ENCODE data around the gene AGAP6.
"Not testable (repeated sequence)": the region's sequence is repeated elsewhere in the genome, so short reads cannot be mapped to it uniquely, and the experiment has no call there.

The AGAP6 gene

DNA sequence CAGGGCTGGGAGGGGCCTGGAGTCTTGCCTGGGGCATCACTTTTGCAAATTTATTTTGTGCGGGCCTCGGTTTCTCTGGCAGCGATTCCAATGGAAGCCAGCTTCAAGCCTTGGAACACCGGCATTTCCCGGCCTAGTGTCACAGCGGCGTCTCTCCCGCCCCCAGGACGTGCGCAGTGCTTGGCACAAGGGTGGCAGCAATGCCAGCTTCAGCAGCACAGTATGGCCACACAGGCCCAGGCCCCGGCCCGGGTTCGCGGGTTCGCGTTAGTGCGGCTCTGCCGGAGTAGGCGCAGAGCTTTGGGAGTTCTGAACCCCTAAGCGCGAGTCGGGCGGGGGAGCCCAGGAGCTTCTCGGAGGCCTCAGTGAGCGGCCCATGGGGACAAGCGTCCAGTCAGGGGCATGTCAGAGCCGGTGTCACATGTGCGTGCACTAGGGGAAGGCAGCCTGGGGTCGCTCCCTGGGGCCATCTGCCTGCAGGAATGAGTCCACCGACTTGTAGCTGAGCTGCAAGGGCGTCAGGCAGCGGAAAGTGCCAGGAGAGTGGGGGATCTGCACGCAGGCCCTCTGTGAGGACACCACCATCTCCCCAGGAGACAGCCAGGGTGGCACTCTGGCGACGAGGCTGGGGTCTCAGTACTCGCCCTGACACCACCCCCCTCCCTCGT, 36.6 kb downstream of the AGAP6 start:
- DNase-seq (ENCODE audit: low read depth in 2 of 2) = not testable (repeated sequence)

DNA sequence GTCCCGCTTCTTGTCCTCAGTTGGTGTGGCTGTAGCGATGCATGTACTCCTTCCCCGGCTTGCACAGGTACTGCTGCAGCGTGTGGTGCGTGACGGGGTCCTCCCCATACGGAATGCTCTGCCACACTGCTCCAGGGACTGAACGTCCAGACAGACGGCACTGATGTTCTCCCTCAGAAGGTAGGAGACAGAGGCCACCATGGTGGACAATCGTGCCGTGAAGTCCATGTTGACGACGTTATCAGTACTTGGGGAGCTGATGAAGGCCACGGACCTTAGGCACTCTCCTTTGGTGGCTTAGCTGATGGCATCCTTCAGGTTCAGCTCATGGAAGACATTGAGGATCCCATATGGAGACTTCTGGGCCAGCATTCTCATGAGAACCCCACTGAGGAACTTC, 37.4 kb downstream of the AGAP6 start:
- DNase-seq (ENCODE audit: low read depth in 2 of 2) = no peak

DNA sequence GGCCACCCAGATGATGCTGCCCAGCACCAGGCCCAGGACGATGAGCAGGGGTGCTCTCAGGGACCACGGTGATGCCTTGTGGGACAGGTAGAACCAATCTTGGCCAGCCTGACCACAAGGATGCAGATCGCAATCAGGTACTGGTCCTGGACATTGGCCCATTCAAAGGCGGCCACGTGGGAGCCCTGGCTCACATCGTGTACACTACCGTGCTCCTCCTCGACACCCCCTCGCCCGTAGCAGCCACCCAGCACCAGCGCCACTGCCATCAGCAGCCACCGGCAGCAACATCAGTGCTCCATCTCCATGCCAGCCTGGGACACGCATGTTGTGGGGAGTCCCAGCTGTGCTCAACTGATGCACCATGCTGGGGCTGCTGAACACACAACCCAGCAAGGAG, 39.0 kb downstream of the AGAP6 start:
- DNase-seq (ENCODE audit: low read depth in 2 of 2) = no peak

DNA sequence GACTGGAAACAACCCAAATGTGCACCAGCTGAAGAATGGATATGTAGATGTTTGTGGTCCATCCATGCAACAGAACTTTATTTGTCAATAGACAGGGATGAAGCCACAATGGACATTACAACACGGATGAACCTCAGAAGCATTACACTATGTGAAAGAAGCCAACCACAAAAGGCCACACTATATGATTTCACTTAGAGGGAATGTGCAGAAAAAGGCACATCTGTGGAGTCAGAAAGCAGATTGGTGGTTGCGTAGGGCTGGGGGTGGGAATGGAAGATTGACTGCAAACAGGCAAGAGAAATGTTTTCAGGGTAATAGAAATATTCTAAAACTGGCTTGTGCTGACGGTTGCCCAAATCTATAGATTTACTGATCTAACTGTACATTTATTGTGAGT, 45.3 kb downstream of the AGAP6 start:
- DNase-seq (ENCODE audit: low read depth in 2 of 2) = no peak

DNA sequence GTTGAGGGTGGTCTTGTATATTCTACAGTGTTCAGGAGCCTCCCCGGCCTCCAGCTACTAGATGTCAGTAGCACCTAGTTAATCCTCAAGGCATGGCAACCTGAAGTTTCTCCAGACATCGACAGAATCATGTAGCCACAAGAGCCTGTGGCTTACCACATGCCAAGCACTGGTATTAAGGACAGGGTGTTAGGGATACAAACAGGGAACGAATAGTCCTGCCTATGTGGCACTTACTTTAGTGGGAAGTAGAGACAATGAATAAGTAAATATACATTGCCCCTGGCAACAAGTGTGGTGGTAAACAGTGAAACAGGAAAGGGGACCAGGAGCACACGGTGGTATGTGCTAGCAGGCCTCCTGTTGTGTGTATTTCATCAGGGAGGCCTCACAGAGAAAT, 47.1 kb downstream of the AGAP6 start:
- DNase-seq (ENCODE audit: low read depth in 2 of 2) = not testable (repeated sequence)

DNA sequence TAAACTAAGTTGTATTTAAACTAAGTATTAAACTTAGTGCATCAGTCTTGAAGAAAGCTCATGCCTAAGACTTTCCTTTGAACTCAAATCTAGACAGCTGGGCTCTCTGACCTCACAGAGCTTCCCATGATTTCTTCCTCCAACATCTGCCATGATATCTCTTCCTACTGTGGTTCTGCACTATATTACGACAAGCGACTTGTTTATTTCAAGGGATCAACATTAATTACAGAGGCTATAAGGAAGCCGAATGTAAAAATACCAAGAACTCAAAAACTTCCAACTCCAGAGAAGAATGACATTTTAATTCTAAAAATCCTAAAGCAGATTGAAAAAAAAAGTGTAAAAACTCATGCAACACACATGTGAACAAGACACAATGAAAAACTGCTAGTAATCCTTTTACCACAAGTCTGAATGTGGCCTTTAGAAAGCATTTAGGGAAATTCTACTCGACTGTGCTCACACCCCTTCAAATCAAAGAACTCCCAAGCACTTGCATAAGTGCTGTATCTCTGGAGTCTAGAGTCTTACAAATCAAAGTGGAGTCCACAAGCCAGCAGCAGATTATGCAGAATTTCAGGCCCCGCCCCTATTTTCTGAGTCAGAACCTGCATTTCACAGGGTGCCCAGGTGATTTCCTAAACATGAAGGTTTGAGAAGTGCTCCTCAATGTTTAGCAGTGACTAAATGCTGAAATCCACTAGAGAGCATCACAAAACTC, 56.9 kb downstream of the AGAP6 start:
- no peak for DNase-seq (ENCODE audit: low read depth in 2 of 2)

DNA sequence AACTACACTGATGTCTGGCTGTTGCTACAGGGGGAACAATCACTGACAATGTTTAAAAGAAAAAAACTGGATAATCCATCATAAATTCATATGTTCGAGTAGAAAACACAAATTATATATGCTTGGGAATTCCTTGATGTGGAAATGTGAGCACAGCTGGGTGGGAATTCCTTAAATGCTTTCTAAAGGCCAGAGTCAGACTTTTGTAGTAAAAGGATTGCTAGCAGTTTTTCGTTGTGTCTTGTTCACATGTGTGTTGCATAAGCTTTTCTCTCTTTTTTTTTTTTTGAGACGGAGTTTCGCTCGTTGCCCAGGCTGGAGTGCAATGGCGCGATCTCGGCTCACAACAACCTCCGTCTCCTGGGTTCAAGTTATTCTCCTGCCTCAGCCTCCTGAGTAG, 58.3 kb downstream of the AGAP6 start:
- DNase-seq (ENCODE audit: low read depth in 2 of 2) = not testable (repeated sequence)

DNA sequence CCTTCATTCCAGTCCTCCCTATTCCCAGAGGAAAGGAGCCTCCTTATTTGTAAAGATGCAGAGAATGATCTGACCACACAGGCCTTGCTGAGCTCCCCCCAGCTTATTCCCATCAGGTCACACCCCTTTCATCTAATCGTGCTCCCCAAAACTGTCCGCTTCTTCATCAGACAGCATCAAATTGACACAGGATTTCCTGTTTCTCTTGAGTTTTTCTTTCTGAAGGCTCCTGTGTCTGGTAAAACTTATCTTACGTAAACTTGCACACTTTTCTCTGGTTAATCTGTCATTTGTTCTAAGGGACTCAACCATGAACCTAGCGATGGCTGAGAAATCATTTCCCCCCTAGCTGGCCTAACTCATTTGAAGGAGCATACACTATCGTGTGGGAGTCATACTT, 59.4 kb downstream of the AGAP6 start:
- DNase-seq (ENCODE audit: low read depth in 2 of 2) = not testable (repeated sequence)

DNA sequence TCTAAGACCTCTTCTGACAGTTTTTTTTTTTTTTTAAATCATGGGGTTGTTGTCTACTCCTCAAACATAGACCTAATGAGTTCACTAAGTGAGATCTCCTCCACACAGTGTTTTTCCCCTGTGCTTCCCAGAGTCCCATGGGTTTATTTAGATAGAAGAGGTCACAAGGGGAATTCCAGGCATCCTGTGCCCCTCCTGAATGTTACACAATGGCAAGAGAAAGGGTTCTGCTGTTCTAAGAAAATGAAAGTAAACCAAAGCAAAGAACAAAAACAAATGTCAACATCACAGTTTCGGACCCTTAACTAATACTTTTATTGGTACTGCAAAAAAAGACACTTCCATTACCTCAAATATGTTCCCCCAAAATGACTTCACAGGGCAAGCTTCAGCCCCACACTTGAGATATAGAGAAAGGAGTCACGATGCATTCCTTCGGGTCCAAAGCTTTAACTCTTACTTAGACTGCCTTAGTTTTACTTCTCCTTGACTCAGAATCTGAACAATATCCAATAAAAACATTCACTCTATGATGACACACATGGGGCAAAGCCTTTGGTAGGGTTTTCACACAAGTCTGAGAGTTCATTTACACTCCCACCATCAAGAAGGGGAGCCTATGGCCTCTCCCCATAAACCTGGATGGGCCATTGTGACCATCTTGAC, 63.9 kb downstream of the AGAP6 start:
- not testable (repeated sequence) for DNase-seq (ENCODE audit: low read depth in 2 of 2)

DNA sequence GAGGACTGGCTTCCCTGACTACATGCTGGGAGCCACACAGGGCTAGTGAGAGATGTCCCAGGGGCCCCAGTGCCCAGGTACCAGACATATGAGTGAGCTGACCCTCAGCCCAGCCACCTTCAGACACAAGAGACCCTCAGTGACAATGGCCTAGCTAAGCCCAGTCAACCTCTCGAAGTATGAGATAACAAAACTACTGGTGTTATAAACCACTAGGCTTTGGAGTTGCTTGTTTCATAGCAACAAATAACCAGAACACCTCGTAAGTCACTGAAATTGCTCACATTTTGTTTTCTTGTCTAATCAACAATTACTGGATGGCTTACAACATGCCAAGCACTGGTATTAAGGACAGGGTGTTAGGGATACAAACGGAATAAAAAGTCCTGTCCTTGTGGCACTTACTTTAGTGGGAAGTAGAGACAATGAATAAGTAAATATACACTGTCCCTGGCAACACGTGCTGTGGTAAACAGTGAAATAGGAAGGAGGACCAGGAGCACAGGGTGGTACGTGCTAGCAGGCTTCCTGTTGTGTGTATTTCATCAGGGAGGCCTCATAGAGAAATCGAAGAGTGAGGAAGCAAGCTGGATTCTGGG, 64.7 kb downstream of the AGAP6 start:
- DNase-seq (ENCODE audit: low read depth in 2 of 2) = not testable (repeated sequence)

DNA sequence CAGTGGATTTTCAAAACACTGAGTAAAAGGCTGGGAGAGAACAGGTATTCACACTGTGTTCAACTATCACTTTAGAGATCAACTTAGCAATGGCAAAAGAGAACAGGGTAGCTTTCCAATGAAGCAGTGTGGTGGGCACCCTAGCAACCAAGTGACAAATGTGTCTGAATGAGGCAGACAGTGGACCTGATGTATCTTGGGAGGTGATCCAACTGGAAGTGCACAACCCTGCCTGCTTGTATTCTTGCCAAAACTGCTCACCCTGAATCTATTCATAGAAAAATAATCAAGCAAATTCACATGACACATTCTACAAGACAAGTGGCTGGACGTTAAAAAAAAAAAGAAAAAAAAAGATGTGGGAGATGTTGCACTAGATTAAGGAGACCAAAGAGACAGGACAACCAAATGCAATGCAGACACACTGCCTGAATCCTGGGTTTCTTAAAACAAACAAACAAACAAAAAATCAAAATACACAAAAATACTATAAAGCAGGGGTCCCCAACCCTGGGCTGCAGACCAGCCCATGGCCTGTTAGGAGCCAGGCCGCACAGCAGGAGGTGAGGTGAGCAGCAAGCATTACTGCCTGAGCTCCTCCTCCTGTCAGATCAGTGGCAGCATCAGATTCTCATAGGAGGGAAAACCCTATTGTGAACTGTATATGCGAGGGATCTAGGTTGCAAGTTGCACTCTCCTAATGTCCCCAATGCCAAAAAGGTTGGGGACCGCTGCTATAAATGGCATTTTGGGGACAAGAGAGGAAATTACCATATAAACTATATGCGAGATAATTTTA, 67.5 kb downstream of the AGAP6 start:
- not testable (repeated sequence) for DNase-seq (ENCODE audit: low read depth in 2 of 2)

DNA sequence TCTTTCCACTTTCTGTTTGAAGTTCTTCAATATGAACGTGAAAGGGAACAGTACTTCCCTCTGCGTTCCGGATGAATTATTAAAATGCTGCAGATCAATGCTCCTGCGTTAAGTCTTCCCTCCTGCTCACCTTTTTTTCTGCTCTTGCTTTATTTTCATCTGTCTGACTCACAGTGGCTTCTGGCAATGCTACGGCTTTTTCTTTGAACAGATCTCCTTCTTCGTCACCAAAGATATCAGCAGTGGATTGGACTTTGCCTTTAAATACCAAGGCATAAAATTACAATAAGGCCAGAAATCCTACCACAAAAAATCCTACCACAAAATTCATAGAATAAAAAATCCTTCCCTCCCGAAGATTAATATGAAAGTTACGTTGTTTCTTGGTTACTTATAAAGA, 68.4 kb downstream of the AGAP6 start:
- DNase-seq (ENCODE audit: low read depth in 2 of 2) = not testable (repeated sequence)

DNA sequence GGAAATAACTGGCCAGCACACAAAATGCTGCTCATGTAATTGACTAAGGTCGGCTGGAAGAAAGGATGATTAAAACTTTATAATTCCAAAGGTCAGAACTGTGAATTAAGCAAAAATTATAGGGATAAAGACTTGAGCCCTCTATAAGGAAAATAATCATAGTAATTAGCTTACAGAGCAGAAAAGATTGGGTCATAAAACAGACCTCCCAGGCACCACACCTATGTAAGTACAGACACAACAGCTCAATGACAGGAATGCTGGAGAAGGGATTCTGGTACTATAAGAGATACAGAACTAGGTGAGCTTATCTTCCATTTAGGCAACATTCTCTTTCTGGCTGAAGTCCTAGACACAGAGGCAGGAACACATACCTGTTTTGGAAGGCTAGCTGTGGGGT, 70.5 kb downstream of the AGAP6 start:
- not testable (repeated sequence) for DNase-seq (ENCODE audit: low read depth in 2 of 2)

DNA sequence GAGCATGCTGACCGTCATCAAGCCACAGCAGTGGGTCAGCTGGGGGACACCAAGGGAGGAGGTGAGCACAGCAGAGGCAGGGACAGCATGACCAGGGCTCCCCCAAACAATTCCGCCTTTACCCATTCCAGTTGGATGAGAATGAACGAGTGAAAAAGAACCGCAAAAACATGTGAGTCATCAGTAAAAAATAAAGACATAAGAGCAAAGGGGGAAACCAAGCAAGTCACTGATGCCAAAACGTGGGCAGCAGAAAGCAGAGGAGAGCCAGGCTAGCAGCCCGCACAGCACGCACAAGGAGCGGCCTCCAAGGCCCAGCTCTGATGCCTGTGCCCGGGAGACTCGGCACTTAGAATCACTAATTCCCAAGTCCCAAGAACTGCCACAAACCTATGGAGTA, 71.7 kb downstream of the AGAP6 start:
- not testable (repeated sequence) for DNase-seq (ENCODE audit: low read depth in 2 of 2)

Data from activated CD4-positive, alpha-beta T cell treated with anti-CD3 and anti-CD28 coated beads for 24 hours (primary cell).